Measurements from ENCODE around the gene GATAD1.
"Not testable (repeated sequence)": the region's sequence is repeated elsewhere in the genome, so short reads cannot be mapped to it uniquely, and the experiment has no call there.

Gene GATAD1

GRCh38 chr7:92447345-92448204 is at the start of gene GATAD1:
Gene GATAD1 (plus strand): TSS chr7:92447482. CDS start chr7:92447730, 248 bp downstream.
- in situ Hi-C loops (cut with MboI; ENCODE audit: low sequenced_read_pairs): loop anchor here (25.0 kb wide), 1 partner anchor 610 kb away; no protein-coding TSS in a partner anchor

GRCh38 chr7:92397542-92397941 is 49.7 kb upstream of the GATAD1 start:
- in situ Hi-C loops (cut with MboI; ENCODE audit: low sequenced_read_pairs): no loop called here

- in situ Hi-C loops (cut with MboI; ENCODE audit: low sequenced_read_pairs): no loop called here
These were observed 47.3 kb upstream of the GATAD1 start for GRCh38 chr7:92400013-92400412.

DNA sequence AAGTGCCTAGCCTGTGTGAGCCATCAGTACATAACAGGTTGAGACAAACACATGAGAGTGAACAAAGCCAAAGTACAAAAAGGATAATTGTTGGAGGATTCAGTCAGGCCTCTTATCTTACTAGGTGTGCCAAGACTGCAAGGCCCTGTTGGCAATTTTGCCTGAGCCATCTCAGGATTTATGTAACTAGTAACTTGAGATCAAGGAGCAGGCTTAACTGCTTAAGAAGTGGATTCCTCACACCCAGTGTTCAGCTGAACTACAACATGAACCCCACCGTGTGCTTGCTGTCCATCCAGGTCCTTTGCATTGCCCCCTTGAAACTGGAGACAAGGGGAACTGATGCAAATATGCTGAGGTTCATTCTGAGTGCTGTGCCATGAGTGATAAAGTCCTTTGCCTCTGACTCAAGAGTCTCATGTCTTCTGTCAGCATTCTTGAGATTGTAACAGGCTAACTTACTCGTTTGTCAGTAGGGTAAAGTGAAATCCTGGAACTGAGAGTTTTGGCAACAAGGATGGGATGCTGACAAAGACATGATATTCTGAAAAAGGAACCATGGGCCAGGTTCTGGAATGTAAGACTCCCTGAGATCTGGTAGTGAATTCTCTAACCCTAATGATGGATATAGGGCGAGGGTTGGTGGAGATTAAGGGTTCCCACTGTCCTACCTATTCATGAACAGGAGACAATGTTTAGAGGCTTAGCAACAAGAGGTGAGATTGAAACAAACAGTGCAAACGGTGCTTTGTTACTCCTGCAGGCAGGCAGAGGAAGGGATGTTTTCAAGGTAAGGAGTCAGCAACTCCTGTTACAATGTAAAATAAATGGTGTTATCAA is 44.1 kb upstream of the GATAD1 start:
- in situ Hi-C loops (cut with MboI; ENCODE audit: low sequenced_read_pairs): no loop called here

- in situ Hi-C loops (cut with MboI; ENCODE audit: low sequenced_read_pairs): no loop called here
These were observed 43.6 kb upstream of the GATAD1 start for GRCh38 chr7:92403760-92404074.

DNA sequence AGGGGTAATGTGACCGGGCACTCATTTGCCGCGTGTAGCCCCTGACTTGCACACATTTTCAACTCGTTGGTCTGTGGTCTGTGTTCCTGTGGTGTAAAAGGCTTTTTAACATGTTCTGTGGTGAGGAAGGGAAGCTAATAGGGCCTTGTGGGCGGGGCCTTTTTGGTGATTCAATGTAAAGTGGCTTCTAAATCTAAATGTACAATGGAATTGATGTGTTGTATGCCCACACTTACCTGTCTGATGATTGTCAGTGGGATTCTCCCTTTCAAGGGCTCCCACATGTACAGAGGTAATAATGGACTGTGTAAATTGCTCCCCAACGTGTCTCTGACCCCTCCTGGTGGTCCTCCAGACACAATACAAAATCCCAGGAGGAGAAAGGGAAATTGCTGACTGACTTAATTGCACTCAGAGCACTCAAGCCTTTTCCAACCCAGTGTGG is 43.1 kb upstream of the GATAD1 start:
- in situ Hi-C loops (cut with MboI; ENCODE audit: low sequenced_read_pairs): no loop called here

DNA sequence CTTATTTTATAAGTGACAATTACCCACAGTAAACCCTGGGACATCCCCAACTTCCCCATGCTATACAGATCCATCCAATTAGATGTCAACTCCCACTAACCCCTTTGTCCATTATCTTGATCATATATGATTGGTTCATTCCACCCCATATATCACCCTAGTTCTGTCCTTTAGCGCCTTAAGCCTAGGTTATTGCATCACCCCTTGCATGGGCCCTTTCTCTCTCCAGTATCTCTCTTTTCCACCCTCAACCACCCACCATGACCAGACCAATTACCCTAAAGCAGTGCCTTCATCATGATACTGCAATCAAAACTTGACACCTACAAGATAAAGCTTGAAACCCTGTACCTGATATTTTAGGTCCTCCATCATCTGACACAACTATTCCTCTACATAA is 37.9 kb upstream of the GATAD1 start:
- in situ Hi-C loops (cut with MboI; ENCODE audit: low sequenced_read_pairs): no loop called here

DNA sequence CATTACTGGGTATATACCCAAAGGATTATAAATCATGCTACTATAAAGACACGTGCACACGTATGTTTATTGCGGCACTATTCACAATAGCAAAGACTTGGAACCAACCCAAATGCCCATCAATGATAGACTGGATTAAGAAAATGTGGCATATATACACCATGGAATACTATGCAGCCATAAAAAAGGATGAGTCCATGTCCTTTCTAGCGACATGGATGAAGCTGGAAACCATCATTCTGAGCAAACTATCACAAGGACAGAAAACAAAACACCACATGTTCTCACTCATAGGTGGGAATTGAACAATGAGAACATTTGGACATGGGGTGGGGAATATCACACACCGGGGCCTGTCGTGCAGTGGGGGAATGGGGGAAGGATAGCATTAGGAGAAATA is 37.1 kb upstream of the GATAD1 start:
- in situ Hi-C loops (cut with MboI; ENCODE audit: low sequenced_read_pairs): not testable (repeated sequence)

GRCh38 chr7:92412745-92413144 is 34.5 kb upstream of the GATAD1 start:
- in situ Hi-C loops (cut with MboI; ENCODE audit: low sequenced_read_pairs): no loop called here

GRCh38 chr7:92413550-92413949 is 33.7 kb upstream of the GATAD1 start:
- in situ Hi-C loops (cut with MboI; ENCODE audit: low sequenced_read_pairs): no loop called here

GRCh38 chr7:92415225-92415624 is 32.1 kb upstream of the GATAD1 start:
- in situ Hi-C loops (cut with MboI; ENCODE audit: low sequenced_read_pairs): no loop called here

DNA sequence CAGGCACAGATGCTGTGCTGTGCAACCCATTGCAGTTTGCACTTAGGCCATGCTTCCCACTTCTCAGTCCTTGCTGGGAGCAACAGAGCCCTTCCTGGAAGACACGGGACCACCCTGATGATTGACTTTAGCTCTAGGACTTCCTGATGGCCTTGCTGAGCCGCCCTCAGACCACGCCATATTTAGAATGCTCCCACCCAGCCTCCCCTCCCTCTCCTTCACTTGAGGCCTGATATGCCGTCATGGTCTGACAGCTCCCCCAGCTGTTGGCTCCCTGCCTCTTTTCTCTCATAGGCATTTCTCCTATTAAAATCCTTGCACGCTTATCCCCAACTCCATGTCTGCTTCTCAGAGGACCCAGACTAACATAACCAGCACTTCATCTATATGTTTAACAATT is 29.4 kb upstream of the GATAD1 start:
- in situ Hi-C loops (cut with MboI; ENCODE audit: low sequenced_read_pairs): no loop called here

DNA sequence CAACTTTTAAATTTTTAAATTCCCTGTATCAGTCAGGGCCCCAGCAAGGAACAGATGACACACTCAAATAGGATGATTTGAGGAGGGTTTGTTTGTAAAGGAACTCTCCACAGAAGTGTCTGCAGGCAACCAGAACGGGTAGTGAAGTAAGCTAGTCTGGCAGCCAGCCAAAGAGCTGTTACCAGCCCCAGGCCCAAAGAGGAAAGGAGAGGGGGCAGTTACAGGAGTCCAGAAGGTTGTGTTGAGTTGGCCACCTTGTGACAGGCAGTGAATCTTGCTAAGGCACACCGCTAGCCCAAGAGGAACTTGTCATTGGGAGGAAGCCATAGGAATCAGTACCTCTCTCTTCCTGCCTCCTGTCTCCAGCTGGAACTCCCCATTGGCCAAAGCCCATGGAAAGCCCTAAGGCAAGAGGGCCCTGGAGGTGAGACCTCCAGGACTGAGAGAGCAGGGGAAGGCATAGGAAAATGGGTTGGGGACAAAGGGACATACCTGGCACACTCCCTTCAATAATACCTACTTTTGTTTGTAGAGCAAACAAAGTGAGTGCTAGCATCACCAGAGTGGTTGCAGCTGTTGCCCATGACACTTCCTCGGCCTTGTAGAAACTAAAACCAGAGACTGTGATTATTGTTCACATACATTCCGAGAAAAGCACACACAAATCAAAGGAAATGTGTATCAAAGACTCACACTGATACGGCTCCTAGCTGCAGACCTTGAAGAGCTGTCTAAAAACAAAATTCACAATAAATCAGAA is 25.4 kb upstream of the GATAD1 start:
- in situ Hi-C loops (cut with MboI; ENCODE audit: low sequenced_read_pairs): no loop called here

GRCh38 chr7:92422926-92423325 is 24.4 kb upstream of the GATAD1 start:
- in situ Hi-C loops (cut with MboI; ENCODE audit: low sequenced_read_pairs): no loop called here

DNA sequence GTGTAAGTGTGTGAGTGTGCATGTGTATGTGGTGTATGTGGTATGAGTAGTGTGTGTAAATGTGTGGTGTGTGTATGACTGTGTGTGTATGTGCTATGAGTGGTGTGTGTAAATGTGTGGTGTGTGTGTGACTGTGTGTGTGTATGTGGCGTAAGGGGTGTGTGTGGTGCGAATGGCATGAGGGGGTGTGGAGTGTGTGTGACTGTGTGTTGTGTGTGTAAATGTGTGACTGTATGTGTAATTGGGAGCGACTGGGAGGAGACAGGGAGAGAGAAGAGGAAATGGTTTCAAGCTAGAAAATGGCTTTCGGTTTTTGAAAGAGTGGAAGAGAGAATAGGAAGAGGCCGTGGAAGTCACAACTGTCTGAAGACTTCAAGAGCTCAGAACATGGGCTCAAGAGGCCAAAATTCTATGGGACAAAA is 23.6 kb upstream of the GATAD1 start:
- in situ Hi-C loops (cut with MboI; ENCODE audit: low sequenced_read_pairs): no loop called here

- in situ Hi-C loops (cut with MboI; ENCODE audit: low sequenced_read_pairs): loop anchor here (25.0 kb wide), 1 partner anchor 588 kb away; no protein-coding TSS in a partner anchor
These were observed 21.9 kb upstream of the GATAD1 start for GRCh38 chr7:92425311-92425947.

DNA sequence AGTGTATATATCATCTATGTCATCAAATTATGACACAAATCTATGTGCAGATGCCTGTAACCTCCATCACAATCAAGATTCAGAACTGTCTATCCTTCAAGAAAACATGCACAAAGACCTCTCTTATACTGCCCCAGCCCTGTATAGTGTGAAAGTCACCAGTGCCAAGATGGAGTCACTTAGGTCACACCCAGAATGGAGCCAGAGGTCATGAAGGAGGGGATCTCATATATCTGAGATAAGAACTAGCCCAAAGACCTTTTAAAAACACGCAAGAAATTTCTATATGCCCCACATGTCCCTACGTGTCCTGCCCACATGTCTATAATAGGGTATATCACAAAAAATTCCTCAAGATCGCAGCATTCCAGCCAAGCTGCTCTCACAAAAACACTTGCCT is 20.1 kb upstream of the GATAD1 start:
- in situ Hi-C loops (cut with MboI; ENCODE audit: low sequenced_read_pairs): loop anchor here (25.0 kb wide), 1 partner anchor 590 kb away; no protein-coding TSS in a partner anchor

- in situ Hi-C loops (cut with MboI; ENCODE audit: low sequenced_read_pairs): loop anchor here (25.0 kb wide), 1 partner anchor 595 kb away; no protein-coding TSS in a partner anchor
These were observed 14.9 kb upstream of the GATAD1 start for GRCh38 chr7:92432299-92432946.

- in situ Hi-C loops (cut with MboI; ENCODE audit: low sequenced_read_pairs): loop anchor here (25.0 kb wide), 1 partner anchor 596 kb away; no protein-coding TSS in a partner anchor
These were observed 14.3 kb upstream of the GATAD1 start for GRCh38 chr7:92433019-92433418.

DNA sequence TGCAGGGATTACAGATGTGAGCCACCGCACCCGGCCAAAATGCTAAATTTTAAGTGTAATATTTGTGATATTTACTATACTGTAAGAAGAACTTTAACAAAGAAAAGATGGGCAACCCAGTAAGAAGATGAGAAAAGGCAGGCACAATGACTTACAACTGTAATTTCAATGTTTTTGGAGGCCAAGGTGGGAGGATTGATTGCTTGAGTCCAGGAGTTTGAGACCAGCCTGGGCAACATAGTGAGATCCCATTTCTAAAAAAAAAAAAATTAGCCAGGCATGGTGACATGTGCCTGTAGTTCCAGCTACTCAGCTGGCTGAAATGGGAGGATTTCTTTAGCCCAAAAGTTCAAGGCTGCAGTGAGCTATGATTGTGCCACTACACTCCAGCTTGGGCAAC is 11.7 kb upstream of the GATAD1 start:
- in situ Hi-C loops (cut with MboI; ENCODE audit: low sequenced_read_pairs): loop anchor here (25.0 kb wide), 1 partner anchor 598 kb away; no protein-coding TSS in a partner anchor
